Fibroblast of skin of right quadriceps (primary cell): ENCODE data around the gene UTP25.

Experiments used
- DNase-seq: peaks from one replicate; pipeline ENCODE4 v3.0.0-alpha.2; 2013

UTP25 gene

DNA sequence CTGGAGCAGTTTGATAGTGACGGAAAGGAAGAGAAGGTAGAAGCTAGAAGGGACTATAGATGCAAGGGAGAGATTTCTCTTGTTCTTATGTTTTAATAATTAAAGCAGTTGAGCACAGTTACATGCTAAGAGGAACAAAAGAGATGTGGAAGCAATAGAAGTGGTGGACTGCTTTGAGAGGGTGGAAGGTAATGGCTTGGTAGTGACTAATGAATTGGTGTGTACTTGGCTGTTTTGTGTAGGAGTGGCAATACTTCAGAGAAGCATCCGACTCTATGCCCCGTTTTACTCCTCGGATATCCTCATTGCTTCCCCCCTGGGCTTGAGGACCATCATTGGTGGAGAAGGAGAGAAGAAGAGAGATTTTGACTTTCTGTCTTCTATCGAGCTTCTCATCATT is 12.8 kb downstream of the UTP25 start:
- DNase-seq = no peak

DNA sequence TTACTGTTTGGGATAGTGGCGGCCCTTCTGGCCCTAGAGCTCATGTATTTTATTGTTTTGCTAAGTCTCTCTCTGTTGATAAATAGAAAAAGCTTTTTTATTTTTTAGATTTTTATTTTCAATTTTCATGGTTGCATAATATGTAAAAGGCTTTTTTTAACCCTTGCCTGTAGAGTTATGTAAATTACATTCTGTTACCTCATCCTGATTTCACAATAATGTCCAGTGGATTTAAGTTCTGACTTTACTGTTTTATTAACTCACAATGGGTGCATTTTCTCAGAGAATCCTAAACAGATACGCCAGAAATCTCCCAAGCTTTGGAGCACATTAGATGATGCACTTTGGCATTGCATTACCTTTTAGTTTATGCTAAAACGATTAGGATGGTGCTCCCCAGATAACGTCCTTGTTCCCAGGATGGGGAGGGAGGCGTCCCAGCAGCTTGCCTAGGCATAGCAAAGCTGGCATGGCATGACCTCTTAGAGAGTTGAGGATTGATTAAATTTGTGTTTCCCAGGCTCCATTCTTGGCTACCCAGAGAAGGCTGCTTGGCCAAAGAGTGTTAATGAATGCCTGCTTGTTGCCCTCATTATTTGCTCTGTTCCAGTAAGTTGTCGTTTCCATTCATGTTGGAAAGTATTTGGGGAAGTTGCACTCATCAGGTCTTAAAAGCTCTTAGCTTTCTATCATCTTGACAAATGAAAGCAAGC is 17.1 kb downstream of the UTP25 start:
- DNase-seq = no peak

DNA sequence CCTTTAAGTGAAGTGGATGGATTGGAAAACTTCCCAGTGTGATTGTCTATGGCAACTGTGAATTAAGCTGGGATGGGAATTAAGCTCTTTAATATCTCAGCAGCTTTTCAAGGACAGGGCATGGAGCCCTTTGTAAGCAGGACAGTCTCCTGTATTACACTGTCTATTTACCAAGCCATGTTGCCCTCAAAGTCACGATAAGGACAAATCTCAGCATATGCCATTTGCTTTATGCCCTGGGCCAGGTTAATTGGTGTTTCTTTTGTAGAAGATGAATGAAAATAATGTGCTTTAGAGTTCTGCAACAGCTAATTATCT is 17.6 kb downstream of the UTP25 start:
- DNase-seq = no peak

- no peak for DNase-seq
Measured at GRCh38 chr1:209849388-209849787, 21.6 kb downstream of the UTP25 start.

DNA sequence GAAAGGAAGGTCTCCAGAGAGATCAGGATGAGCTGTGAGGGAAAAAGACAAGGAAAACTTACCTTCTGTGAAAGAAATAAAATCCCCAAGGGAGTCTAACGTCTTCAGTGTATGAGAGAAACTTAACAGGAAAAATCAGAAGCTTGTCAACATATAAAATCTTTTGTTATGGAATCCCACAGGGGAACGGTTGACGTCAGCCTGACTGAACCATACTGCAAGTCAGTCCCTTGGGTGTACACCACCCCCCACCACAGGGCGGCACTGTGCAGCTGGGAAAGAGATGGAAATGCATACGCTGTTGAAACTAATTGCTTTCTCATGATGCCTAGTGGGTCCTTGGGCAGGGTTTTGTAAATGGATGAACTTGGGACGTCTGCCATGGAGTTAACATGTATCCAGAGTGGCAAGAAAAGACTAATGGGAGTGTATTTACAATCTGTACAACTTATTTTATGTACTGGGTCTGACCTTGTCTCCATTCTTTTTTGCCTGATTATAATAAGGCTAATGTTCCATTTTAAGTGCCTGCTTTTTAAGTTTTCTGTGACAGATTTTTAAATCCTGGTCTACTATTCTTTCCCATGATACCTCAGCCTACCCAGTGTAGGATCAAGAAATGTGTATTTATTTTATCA is 22.7 kb downstream of the UTP25 start:
- peak; percentile 88 for DNase-seq

DNA sequence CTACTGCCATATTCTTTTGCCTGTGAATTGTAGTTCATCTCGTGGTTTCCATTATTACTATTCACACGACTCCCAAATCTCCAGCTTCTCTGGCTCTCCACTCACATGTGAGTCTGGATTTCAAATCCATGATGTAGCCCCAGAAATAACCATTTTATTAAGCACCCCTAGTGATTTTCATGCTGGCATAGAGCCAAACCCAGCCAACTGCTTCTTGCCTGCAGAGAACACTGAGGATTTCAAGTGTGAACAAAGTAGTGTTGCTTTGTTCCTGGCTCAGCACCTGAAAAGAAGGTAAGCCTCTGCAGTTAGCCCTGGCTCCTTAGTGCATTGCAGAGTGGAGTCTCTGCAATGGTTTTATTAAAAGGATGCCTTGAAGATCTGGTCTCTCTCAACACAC is 25.9 kb downstream of the UTP25 start:
- DNase-seq = no peak

- DNase-seq = no peak
Measured at GRCh38 chr1:209854196-209854595, 26.4 kb downstream of the UTP25 start.

GRCh38 chr1:209855006-209855405 is 27.2 kb downstream of the UTP25 start:
- no peak for DNase-seq

- no peak for DNase-seq
Measured at GRCh38 chr1:209855623-209856022, 27.9 kb downstream of the UTP25 start.

- DNase-seq = no peak
Measured at GRCh38 chr1:209858561-209859103, 30.9 kb downstream of the UTP25 start.

DNA sequence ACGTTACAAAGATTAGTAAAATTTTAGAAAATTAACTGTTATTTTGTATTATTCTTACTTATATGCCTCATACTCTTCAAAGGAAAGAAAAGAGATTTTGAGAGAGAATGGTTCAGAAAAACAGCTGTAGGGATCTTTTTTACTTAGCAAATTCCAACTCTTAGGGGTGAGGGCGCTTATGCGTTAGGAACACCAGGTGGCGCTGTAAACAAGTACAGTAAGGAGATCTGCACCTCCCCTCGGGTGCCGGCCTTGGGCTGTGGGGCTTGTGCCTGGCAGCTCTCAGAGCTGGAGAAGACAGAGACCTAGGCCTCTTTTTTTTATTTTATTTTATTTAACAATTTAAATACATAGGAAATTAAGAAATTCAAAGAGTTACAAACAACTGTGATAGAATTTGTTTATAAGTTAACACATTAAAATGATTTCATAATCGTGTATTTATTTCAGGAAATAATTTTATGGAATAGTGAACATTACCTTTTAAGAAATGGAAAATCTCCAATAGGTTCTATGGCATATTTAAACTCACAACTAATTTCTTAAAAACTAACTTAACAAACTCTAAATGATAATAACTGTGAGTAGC is 32.6 kb downstream of the UTP25 start:
- DNase-seq = peak; percentile 78

DNA sequence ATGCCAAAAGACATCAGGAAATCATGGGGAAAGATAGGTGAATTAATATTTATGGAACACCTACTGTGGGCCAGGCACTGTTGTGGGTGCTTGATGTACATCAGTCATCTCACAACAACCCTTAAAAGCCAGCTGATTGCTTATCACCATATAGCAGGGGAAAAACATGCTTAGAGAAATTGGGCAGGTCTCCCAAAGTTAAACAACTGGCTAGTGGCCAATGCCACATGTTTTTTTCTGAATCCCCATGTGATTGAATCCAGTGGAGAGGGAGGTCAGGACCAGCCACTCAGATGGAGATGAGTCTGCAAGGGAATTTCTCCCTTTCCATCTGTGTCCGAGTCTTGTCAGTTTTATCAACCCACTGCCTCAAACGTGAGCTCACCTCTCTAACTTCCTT is 33.5 kb downstream of the UTP25 start:
- DNase-seq = no peak

DNA sequence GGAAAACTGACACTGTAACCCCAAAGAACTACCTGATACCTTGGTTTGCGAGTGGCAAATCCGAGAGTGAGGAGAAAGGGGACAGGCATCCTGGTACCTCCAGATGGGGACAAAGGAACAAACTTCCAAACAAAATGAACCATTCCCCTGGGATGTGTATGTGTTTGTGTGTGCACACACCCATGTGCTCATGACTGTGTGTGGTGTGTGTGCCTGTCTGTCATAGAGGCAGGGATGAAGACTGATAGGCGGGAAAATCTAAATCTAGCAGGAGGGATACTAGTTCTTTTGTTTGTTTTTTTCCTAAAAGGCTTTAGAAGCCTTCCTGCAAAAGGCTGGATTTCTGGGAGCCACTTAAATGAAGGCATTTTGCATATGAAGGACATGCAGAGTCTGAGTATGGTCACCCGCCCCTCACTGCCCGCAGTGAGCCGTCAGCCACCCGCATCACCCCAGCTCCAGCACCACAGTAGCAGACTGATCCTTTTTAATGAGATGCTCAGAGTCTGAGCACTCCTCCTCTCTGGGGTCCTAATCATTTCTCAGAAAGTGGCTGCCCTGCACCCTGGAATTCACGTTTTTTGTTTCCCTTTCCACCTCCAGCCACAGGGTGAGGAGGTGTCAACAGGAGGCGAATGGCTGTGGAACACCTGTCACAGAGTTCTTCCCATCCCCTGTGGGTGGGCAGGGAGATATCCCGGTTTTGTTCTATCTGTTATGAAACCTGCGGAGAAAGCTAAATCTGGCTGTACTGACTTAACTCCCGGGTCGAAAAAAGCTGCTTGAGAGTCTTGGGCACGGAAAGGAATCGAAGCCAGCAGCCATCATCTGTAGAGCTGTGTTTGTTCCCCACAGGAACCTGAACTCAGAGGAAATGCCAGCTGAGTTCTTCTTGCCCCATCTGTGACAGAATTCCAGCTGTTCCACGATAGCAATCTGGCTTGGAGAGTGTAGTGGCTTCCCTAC is 34.9 kb downstream of the UTP25 start:
- DNase-seq = no peak

DNA sequence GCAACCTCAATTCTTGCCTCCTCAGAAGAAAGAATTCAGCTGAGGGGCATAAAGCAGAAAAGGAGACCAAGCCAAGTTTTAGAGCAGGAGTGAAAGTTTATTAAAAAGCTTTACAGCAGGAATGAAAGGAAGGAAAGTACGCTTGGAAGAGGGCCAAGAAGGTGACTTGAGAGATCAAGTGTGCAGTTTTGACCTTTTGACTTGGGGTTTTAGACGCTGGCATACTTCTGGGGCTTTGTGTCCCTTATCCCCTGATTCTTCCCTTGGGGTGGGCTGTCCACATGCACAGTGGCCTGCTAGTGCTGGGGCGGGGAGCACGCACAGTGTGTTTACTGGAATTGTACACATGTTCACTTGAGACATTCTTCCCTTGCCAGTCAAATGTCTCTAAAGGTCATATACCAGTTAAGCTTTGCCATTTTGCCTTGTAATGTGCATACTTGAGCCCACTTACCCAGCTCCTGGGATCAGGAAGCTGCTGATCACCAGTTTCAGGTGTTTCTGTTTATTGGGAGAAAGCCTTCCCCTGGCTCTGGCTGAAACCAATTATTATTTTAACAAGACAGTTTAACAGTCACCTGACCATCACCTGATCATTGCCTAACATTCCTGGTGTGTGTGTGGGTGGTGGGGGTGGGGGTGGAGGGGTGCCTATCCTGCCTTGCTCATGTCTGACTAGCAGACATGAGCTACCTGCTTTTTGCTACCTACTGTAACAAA is 36.2 kb downstream of the UTP25 start:
- no peak for DNase-seq

DNA sequence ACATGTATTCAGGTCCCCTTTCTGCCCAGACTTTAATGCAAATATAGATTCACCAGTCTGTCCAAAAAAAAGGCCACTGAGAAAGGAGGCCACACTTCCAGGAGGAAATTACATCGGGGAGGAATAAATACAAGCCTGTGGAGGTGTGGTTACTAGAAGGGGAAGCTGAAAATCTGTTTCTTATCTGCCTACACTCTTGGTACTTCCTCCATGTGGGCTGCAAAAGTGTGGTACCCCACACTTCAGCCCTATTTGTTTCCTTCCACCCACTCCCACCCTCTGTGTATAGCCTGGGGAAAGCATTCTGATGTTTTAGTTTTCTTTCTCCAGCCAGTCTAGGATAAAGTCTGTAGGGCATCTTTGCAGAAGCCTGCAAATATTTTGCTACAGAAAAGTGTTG is 38.4 kb downstream of the UTP25 start:
- no peak for DNase-seq

DNA sequence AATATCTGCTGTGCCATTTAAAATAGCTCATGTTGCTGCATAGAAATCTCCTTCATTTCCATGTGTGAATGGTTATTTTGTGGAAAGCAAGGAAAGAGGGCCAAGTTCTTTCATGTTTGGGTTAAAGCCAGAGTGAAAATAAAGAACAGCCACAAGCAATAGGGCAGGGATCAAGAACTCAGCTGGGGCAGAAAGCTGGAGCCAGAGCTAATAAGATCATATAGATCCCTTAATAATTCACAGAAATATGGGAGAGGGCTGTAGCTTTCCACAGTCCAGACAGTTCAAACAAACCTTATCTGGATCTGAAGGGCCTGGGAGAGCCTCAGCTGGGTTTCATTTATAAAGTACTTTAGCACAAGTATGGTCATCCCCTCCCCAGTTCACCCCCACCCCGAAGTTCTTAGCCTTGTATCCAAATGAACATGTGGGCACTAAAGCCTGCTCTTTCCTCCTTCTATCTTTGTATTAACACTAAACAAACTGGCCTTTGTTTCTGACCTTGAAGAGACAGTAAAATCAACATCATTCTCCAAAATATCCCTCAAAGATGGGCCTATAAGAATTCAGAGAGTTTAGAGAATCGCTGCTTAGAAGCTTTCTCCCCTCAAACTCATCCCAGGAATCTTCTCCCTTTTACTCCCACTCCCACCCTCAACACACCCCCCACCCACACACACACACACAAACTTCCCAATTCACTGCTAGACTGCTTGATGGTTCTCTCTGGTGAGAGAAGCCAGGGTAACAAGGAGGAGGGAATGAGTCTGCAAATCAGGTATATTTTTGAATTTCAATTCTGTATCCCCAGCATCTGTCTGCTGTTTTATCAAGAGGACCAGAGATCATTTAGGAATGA is 41.7 kb downstream of the UTP25 start:
- DNase-seq = no peak

GRCh38 chr1:209870151-209870831 is 42.5 kb downstream of the UTP25 start:
- DNase-seq = peak; percentile 76

GRCh38 chr1:209871006-209871405 is 43.2 kb downstream of the UTP25 start:
- DNase-seq = no peak

- no peak for DNase-seq
Measured at GRCh38 chr1:209871430-209871829, 43.7 kb downstream of the UTP25 start.

DNA sequence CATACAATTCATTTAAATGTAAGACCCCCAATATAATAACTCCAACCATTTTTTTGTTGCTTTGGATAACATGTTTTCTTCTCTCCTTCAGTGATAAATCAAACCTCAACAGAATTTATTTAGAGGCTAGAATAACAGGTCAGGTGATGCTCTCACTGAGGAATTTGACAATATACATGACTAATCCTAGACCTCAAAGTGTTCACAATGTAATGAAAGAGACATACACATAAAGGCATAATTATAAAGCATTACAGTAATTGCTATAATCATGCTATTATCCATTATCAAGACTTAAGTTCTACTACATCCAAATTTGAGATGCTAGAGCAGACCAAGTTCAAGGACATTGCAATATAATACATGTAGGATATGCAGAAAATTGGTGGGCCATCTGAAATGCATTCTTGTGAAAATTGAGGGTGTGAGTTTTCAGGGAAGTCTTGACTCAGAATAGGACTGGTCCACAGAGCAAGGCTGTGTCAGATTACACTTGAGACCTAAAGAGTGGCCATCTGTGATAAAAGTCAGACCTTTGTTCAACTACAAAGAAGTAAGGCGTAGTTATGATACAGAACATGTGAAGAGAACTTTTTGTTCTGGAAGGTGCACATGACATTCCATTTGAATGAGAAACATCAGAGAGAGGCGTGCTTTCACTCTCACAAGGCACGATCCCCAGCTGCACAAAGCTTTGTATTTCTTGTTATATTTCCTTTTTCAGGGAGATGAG is 45.5 kb downstream of the UTP25 start:
- no peak for DNase-seq
